ENCODE data around the gene LBX1.

DNA sequence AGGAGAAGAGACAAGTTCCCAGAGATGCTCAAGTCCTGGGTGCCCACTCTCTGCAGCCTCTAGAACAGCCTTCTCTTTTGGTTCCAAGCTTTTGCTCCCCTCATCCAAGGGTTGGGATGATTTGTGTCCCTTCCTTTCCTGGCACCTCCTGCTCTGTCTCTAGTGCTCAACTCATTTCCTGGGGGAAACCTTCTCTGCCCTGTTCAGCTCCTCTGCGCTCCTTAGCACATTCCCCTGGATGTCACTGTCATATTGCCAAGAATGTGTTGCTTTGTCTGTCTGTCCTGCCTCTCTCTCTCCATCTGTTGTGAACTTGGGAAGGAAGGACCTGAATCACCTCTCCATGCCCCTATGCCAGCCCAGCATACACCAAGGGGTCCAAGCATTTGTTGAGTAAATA, 5.1 kb upstream of the LBX1 start:
- TF ChIP-seq POLR2A (IDR thresholded peaks at IDR 0.05; ENCODE audit: low read depth, low read length) (no peak), TAF1 (IDR thresholded peaks at IDR 0.05; ENCODE audit: low read depth, low read length) (no peak), POLR2AphosphoS5 (IDR thresholded peaks at IDR 0.05; ENCODE audit: low read depth, low read length) (no peak)

Measured in GM12891 (cell line).